NK-92 (cell line): Measurements from ENCODE around the gene BTG4.

Experiments
- DNase-seq: peaks from one replicate; lab custom pipeline; 2025; ENCODE audit not compliant: unreplicated experiment; lab: John Stamatoyannopoulos, UW

The BTG4 gene

GRCh38 chr11:111499483-111499882, 12.7 kb downstream of the BTG4 start:
- DNase-seq = no peak

- no peak for DNase-seq
These were observed 18.1 kb downstream of the BTG4 start for GRCh38 chr11:111494040-111494439.

- no peak for DNase-seq
These were observed 21.7 kb downstream of the BTG4 start for GRCh38 chr11:111490496-111490895.

- DNase-seq = no peak
These were observed 28.8 kb downstream of the BTG4 start for GRCh38 chr11:111483431-111483830.

GRCh38 chr11:111479666-111480065, 32.5 kb downstream of the BTG4 start:
- DNase-seq = no peak

GRCh38 chr11:111477898-111478297, 34.3 kb downstream of the BTG4 start:
- DNase-seq = no peak

- no peak for DNase-seq
These were observed 35.2 kb downstream of the BTG4 start for GRCh38 chr11:111476956-111477355.

GRCh38 chr11:111476366-111476765, 35.8 kb downstream of the BTG4 start:
- DNase-seq = no peak

GRCh38 chr11:111474432-111474831, 37.8 kb downstream of the BTG4 start:
- DNase-seq = no peak

- DNase-seq = no peak
These were observed 40.0 kb downstream of the BTG4 start for GRCh38 chr11:111472228-111472627.

- no peak for DNase-seq
These were observed 43.0 kb downstream of the BTG4 start for GRCh38 chr11:111469200-111469599.

- DNase-seq = no peak
These were observed 45.6 kb downstream of the BTG4 start for GRCh38 chr11:111466615-111467014.

GRCh38 chr11:111465400-111465799, 46.8 kb downstream of the BTG4 start:
- DNase-seq = no peak

GRCh38 chr11:111463276-111463675, 48.9 kb downstream of the BTG4 start:
- DNase-seq = no peak

- DNase-seq = no peak
These were observed 49.9 kb downstream of the BTG4 start for GRCh38 chr11:111462329-111462728.

GRCh38 chr11:111461460-111462235, 50.5 kb downstream of the BTG4 start:
- DNase-seq = no peak

- no peak for DNase-seq
These were observed 51.3 kb downstream of the BTG4 start for GRCh38 chr11:111460856-111461255.

GRCh38 chr11:111460340-111460739, 51.8 kb downstream of the BTG4 start:
- no peak for DNase-seq

GRCh38 chr11:111459506-111460270, 52.5 kb downstream of the BTG4 start:
- DNase-seq = no peak

- no peak for DNase-seq
These were observed 54.3 kb downstream of the BTG4 start for GRCh38 chr11:111457731-111458368.

GRCh38 chr11:111456859-111457730, 55.1 kb downstream of the BTG4 start:
- DNase-seq = no peak
